SU-DHL-6 (cell line): ENCODE results near the gene CPLX4.

Experiments
- CTCF ChIP-seq: fragments of 200-600 bp; sonication (generic); IDR thresholded peaks from one replicate; pipeline ENCODE4 v1.5.1; 2017; ENCODE audit warnings: antibody characterized with exemption, mild to moderate bottlenecking, low read length, moderate library complexity; ENCODE audit not compliant: insufficient read depth, poor library complexity, severe bottlenecking
- EZH2phosphoT487 ChIP-seq: fragments of 200-600 bp; sonication (generic), shearing (Covaris generic); conservative IDR thresholded peaks from 2 replicates; pipeline ENCODE4 v1.6.1; 2018; ENCODE audit warnings: mild to moderate bottlenecking, antibody characterized with exemption, low read length, moderate library complexity, mixed read lengths

GRCh38 chr18:59358712-59359575 lies 40.5 kb upstream of the CPLX4 start, which contains the start of gene LMAN1:
- TF ChIP-seq CTCF (no peak), EZH2phosphoT487 (no peak)
